Astrocyte (in vitro differentiated cells and primary cell): ENCODE results near the gene ABCA1. TPM values are rescaled to one million over a fixed set of nuclear protein-coding genes. Genes with fewer than 3 reads are reported as not detected.

Experiments
- DNase-seq: peaks from one replicate; pipeline ENCODE4 v3.0.0-alpha.2; 2010; ENCODE audit warnings: low read depth
- FAIRE-seq: peaks from 2 replicates; lab custom pipeline; 2011; peaks lifted over from hg19 to GRCh38; lab: Jason Lieb, UNC
- H2AFZ ChIP-seq: 2 replicates; pipeline ENCODE4 v1.6.0; 2012; ENCODE audit warnings: low read depth, low read length, inconsistent platforms
- H3K27ac ChIP-seq: 2 replicates; pipeline ENCODE4 v1.5.1; 2011; ENCODE audit warnings: low read depth, low read length, inconsistent platforms
- H3K27me3 ChIP-seq: 2 replicates; pipeline ENCODE4 v1.6.0; 2011; ENCODE audit warnings: low read length, inconsistent platforms; ENCODE audit not compliant: insufficient read depth
- H3K36me3 ChIP-seq: 2 replicates; pipeline ENCODE4 v1.5.1; 2011; ENCODE audit warnings: low read length, inconsistent platforms; ENCODE audit not compliant: insufficient read depth
- H3K4me1 ChIP-seq: 2 replicates; pipeline ENCODE4 v1.5.1; 2011; ENCODE audit warnings: low read length, inconsistent platforms; ENCODE audit not compliant: insufficient read depth
- H3K4me2 ChIP-seq: 2 replicates; pipeline ENCODE4 v1.6.0; 2012; ENCODE audit warnings: low read length, inconsistent platforms
- H3K4me3 ChIP-seq: 2 replicates; pipeline ENCODE4 v1.5.1; 2011; ENCODE audit warnings: low read depth, mild to moderate bottlenecking, low read length, inconsistent platforms; ENCODE audit not compliant: insufficient read depth
- H3K79me2 ChIP-seq: 2 replicates; pipeline ENCODE4 v1.6.0; 2012; ENCODE audit warnings: mild to moderate bottlenecking, low read length, inconsistent platforms; ENCODE audit not compliant: insufficient read depth
- H3K9ac ChIP-seq: 2 replicates; pipeline ENCODE4 v1.6.0; 2012; ENCODE audit warnings: mild to moderate bottlenecking, low read length, inconsistent platforms
- H3K9me3 ChIP-seq: 2 replicates; pipeline ENCODE4 v1.5.1; 2012; ENCODE audit warnings: low read depth, mild to moderate bottlenecking, low read length, inconsistent platforms; ENCODE audit not compliant: insufficient read depth
- H4K20me1 ChIP-seq: 2 replicates; pipeline ENCODE4 v1.6.0; 2012; ENCODE audit warnings: low read length, inconsistent platforms; ENCODE audit not compliant: insufficient read depth
- H3K27ac Mint-ChIP-seq: one replicate; pipeline ENCODE4 v1.8.0; 2021; ENCODE audit warnings: mild to moderate bottlenecking, mixed read lengths; ENCODE audit not compliant: unreplicated experiment
- H3K27me3 Mint-ChIP-seq: one replicate; pipeline ENCODE4 v1.8.0; 2021; ENCODE audit warnings: low read depth, mixed read lengths; ENCODE audit not compliant: unreplicated experiment
- H3K36me3 Mint-ChIP-seq: one replicate; pipeline ENCODE4 v1.8.0; 2021; ENCODE audit warnings: low read depth, mixed read lengths; ENCODE audit not compliant: unreplicated experiment
- H3K4me1 Mint-ChIP-seq: one replicate; pipeline ENCODE4 v1.8.0; 2021; ENCODE audit warnings: low read depth, mixed read lengths; ENCODE audit not compliant: unreplicated experiment
- H3K4me3 Mint-ChIP-seq: one replicate; pipeline ENCODE4 v1.8.0; 2021; ENCODE audit warnings: mild to moderate bottlenecking, moderate library complexity, mixed read lengths; ENCODE audit not compliant: unreplicated experiment
- H3K9me3 Mint-ChIP-seq: one replicate; pipeline ENCODE4 v1.8.0; 2021; ENCODE audit warnings: mild to moderate bottlenecking, mixed read lengths; ENCODE audit not compliant: unreplicated experiment
- CTCF ChIP-seq: IDR thresholded peaks from 2 replicates; pipeline ENCODE4 v1.5.1; 2011; ENCODE audit warnings: low read depth, mild to moderate bottlenecking, inconsistent platforms, low read length, moderate library complexity; ENCODE audit not compliant: insufficient read depth
- EZH2 ChIP-seq: IDR thresholded peaks from 2 replicates; pipeline ENCODE4 v1.6.1; 2012; ENCODE audit warnings: mild to moderate bottlenecking, low read length, inconsistent platforms; ENCODE audit not compliant: insufficient read depth
- total RNA-seq: library from RNA; stranded (reverse); gene quantifications from 2 replicates; pipeline ENCODE4 v1.2.1, GENCODE V29; 2021

The ABCA1 gene
- total RNA-seq, 1 donor from 2014 or later, result 109 TPM

GRCh38 chr9:104883169-104883568 is 44.8 kb downstream of the ABCA1 start:
- TF ChIP-seq CTCF (no peak), EZH2 (no peak)
- peaks cover 6% of the 10 kb centered on the region for H3K4me1 Mint-ChIP-seq
- no peak for FAIRE-seq

DNA sequence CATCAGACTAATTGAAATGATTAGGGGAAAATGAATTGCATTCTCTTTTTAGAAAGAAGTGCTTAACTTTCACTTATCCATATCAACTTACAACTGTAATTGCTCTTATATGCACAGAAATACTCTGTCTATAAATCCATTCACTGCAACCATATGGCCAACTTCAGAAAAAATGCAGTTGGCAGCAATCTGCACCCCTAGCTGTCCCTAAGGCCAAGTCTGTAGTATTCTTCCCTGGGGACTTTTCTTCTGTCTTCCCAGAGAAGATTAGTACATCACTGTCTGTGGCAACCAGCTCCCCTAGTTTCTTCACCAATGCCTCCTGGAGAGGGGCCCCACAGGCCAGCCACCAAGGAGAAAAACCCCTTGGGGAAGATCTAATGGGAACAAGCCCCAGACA is 45.4 kb downstream of the ABCA1 start:
- Mint-ChIP-seq H3K4me1 (peaks cover 6% of the 10 kb centered on the region), H3K27me3 (no peaks in the 10 kb centered on the region), H3K36me3 (peaks cover 43% of the 10 kb centered on the region), H3K9me3 (no peaks in the 10 kb centered on the region), H3K27ac (no peak overlapping the region), H3K4me3 (no peak overlapping the region)
- H3K27ac ChIP-seq, result no peak overlapping the region
- FAIRE-seq (no peak), DNase-seq (no peak)
- no peak for TF ChIP-seq CTCF
- no peak for TF ChIP-seq EZH2
- H3K9me3 ChIP-seq, result no peaks in the 10 kb centered on the region
- no peak overlapping the region for H3K9ac ChIP-seq
- H3K4me2 ChIP-seq, result no peak overlapping the region
- H3K79me2 ChIP-seq, result no peaks in the 10 kb centered on the region
- no peaks in the 10 kb centered on the region for H3K27me3 ChIP-seq
- no peak overlapping the region for H2AFZ ChIP-seq
- peaks cover 29% of the 10 kb centered on the region for H4K20me1 ChIP-seq
- H3K36me3 ChIP-seq, result peaks cover 28% of the 10 kb centered on the region
- peaks cover 13% of the 10 kb centered on the region for H3K4me1 ChIP-seq
- no peak overlapping the region for H3K4me3 ChIP-seq

More at GRCh38 chr9:104883169-104883568, 44.8 kb downstream of the ABCA1 start:
- Mint-ChIP-seq H3K9me3 (no peaks in the 10 kb centered on the region), H3K4me3 (no peak overlapping the region), H3K27ac (peak overlapping the region; percentile 19), H3K27me3 (no peaks in the 10 kb centered on the region), H3K36me3 (peaks cover 43% of the 10 kb centered on the region)
- peaks cover 12% of the 10 kb centered on the region for H3K4me1 ChIP-seq
- peaks cover 33% of the 10 kb centered on the region for H4K20me1 ChIP-seq
- H2AFZ ChIP-seq, result no peak overlapping the region
- H3K9ac ChIP-seq, result no peak overlapping the region
- H3K36me3 ChIP-seq, result peaks cover 28% of the 10 kb centered on the region
- no peak for DNase-seq
- no peaks in the 10 kb centered on the region for H3K9me3 ChIP-seq
- no peak overlapping the region for H3K4me3 ChIP-seq
- H3K79me2 ChIP-seq, result no peaks in the 10 kb centered on the region
- H3K27me3 ChIP-seq, result no peaks in the 10 kb centered on the region
- no peak overlapping the region for H3K4me2 ChIP-seq
- no peak overlapping the region for H3K27ac ChIP-seq

DNA sequence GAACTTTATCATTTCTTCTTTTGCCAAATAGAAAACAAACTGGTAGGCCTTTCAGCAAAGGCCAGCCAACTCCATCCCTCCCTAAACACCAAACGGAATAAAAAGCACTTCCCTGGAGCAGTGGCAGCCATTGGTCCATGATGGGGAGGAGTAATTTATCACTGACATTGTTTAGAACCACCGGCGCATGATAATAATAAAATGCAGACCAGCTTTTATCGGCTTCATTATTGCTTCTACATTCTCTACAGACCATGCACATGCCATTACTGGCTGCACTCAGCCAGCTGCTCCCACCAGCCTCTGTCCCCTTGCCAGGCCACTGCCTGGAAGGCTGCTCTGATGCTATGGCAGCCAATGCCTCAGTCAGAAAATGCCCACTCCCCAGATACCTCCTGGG is 45.9 kb downstream of the ABCA1 start:
- Histone ChIP-seq H3K36me3 (peaks cover 24% of the 10 kb centered on the region), H2AFZ (no peak overlapping the region), H4K20me1 (peaks cover 29% of the 10 kb centered on the region), H3K27me3 (no peaks in the 10 kb centered on the region), H3K4me3 (no peak overlapping the region), H3K79me2 (no peaks in the 10 kb centered on the region), H3K27ac (no peak overlapping the region), H3K4me2 (no peak overlapping the region), H3K4me1 (peaks cover 13% of the 10 kb centered on the region), H3K9ac (no peak overlapping the region), H3K9me3 (no peaks in the 10 kb centered on the region)
- Mint-ChIP-seq H3K36me3 (peaks cover 39% of the 10 kb centered on the region), H3K9me3 (no peaks in the 10 kb centered on the region), H3K4me3 (no peak overlapping the region), H3K27me3 (no peaks in the 10 kb centered on the region), H3K27ac (peak overlapping the region; percentile 47), H3K4me1 (peaks cover 6% of the 10 kb centered on the region)
- DNase-seq (no peak), FAIRE-seq (no peak)
- TF ChIP-seq CTCF (no peak), EZH2 (no peak)
